ENCODE data around the gene NTS.

The NTS gene, protein sequence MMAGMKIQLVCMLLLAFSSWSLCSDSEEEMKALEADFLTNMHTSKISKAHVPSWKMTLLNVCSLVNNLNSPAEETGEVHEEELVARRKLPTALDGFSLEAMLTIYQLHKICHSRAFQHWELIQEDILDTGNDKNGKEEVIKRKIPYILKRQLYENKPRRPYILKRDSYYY

DNA sequence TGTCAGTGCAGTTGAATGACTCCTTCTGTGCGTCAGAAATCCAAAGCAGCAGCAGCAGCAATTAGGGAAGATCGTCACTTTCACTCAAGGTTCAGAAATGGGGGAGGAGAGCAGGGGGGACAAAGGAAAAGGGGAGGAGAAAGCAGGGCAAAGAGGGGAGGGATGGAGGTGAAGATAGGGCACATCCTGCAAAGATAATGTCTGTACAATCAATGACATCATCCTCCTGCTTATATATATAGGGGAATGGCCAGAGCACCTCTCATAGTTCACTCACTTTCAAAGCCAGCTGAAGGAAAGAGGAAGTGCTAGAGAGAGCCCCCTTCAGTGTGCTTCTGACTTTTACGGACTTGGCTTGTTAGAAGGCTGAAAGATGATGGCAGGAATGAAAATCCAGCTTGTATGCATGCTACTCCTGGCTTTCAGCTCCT is at the start of gene NTS:
NTS (plus strand) TSS at position 265 of the 431 bp plus-strand sequence; CDS start at position 374, 109 bp downstream.
- TF ChIP-seq GATA2 (IDR thresholded peaks at IDR 0.05; ENCODE audit: low read depth, low read length) (no peak), GATA3 (IDR thresholded peaks at IDR 0.05; ENCODE audit: low read depth, low read length) (no peak)

DNA sequence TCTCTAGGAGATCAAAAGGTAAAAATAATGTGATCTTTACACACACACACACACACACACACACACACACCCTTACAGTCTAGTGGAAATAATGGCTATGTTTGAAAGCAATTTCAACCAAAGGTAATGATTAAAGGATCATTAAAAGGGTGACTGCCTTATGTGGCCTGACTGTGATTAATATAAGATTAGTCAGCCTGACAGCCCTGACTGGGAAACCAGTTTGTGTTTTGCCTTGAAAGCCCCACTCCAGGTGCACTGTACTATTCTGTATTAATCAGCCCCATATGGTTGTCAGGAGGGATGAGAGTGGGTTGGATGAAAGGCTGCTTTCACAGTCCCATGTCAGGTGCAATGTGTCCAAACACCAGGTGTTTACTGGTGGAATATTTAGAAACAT is 48.3 kb upstream of the NTS start:
- TF ChIP-seq GATA3 (IDR thresholded peaks at IDR 0.05; ENCODE audit: low read depth, low read length) (no peak), GATA2 (IDR thresholded peaks at IDR 0.05; ENCODE audit: low read depth, low read length) (no peak)

DNA sequence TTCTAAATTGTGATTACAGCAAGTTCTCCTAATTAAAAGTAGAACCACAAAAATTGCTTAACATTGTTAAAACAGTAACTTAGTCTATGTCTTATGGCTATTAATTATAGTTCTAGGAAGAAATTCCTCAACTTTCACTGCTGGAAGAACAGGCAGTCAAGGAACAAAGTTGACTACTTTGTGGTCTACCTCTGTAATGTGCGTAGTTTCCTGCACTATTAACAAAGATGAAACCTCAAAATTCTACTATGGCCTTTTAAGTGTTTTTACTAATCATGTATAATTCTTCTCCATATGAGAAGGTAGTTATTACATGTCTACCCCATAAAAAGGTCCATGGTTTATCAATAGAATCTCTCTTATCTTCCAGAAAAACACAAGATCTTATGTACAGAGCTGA is 45.5 kb upstream of the NTS start:
- TF ChIP-seq GATA2 (IDR thresholded peaks at IDR 0.05; ENCODE audit: low read depth, low read length) (no peak), GATA3 (IDR thresholded peaks at IDR 0.05; ENCODE audit: low read depth, low read length) (no peak)

DNA sequence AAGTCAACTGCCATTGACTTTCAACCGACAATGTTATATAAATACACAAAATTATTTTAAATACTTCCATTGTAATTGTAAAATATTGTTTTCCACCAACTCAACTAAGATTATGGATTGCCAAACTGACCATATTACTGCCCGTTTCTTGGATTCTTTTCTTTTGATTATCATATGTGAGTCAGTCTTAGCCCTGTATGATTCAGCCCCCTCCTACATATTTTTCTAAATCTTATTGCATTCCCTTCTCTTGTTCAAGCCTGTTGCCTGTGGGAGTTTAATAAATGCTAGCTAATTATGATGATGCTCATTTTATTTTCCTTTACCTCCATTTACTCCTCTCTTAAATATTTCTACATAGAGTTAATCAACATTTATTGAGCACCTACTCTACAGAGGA is 44.7 kb upstream of the NTS start:
- TF ChIP-seq GATA2 (IDR thresholded peaks at IDR 0.05; ENCODE audit: low read depth, low read length) (no peak), GATA3 (IDR thresholded peaks at IDR 0.05; ENCODE audit: low read depth, low read length) (no peak)

DNA sequence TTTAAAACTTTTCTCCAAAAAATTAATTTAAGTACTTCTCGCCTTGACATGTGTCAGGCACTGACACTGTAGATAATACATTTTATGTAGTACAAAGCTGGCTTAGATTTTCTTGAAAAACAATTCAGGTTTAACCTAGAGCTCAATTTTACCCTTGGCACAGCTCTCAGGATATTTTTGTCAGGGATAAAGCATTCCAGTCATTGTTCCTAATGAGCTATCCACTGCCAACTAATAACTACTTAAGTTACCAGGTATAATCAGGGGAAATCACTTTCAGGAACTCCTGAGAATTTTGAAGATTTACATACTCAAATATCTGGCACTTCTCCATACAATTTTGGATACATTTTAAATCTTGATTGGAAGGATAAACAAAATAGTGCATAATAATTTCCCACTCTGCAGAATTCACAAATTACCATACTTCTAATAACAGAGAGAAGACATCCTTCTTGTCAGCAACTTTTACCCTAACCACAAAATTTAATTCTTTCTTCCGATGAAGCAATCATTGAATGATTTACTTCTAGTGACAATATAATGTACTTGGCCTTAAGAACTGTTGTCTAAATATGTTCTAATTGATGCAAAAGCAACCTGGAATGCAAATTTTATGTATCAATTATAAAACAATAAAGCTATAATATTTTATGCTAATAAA is 42.6 kb upstream of the NTS start:
- no peak for TF ChIP-seq GATA3 (IDR thresholded peaks at IDR 0.05; ENCODE audit: low read depth, low read length)
- TF ChIP-seq GATA2 (IDR thresholded peaks at IDR 0.05; ENCODE audit: low read depth, low read length): no peak

DNA sequence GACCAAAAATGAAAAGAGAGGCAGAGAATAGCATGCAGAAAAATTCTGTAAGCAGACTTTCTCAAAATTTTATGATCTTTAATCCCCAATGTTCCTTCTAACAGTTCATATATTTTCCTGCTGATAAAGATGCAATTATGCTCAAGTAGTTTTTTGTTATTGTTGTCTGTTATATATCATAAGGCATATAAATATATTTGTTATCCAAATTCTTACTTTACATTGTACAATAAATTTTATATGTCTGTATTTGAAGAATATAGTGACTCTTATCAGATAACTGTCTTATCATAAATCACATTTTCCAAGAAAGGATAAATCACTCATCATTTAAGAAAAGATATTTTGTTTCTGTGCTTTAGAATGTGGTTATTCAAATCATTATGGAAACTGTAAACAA is 40.5 kb upstream of the NTS start:
- TF ChIP-seq GATA3 (IDR thresholded peaks at IDR 0.05; ENCODE audit: low read depth, low read length): no peak
- TF ChIP-seq GATA2 (IDR thresholded peaks at IDR 0.05; ENCODE audit: low read depth, low read length): no peak

DNA sequence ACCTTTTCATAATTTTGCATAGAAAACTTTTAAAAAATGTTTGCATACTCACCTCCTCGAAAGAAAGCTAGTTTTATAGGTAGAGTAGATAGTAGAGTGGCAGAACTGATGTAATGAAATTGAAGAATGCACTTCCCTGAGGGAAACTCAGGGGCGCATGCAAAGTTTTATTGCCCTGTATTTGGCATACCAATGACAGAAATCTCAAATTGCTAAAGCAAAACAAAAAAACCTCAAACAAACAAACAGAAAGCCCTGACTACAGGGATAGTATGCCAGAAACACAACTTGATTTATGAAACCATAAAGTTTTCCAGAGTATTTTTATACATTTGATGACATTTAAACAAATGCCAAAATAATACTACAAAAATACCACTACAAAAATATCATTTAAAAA is 39.7 kb upstream of the NTS start:
- no peak for TF ChIP-seq GATA3 (IDR thresholded peaks at IDR 0.05; ENCODE audit: low read depth, low read length)
- TF ChIP-seq GATA2 (IDR thresholded peaks at IDR 0.05; ENCODE audit: low read depth, low read length): no peak

DNA sequence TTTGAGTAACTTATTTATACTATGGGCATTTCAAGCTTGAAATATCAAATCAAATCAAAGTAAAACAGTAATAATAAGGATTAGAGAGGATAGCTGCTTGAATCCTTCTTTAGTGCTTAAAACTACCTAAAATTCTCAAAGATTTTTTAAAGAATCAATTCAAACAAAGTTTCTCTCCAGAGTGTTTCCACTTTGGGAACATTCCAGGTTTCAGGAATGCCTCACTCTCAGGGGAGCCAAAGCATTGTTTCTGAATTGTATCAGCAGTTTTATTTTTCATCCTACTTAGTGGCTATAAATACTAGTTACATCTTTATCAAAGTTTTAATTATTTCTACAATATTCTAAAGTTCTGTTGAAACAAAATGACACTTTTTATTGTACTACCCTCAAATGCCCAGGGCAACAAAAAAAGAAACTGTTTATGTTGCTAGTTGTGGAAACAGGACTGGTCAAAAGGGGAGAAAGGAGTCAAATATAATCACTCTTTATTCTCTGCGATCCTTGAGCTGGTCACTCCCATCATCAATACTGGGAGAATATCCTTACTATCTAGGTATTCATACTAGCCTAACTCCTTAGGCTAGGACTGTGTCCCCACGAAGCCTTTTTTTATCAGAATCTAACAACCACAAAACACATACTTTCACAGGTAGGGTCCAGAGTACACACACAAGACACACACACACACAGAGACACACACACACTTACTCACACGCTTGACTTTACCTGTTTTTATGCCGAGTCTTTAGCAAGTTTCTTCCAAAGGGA is 38.5 kb upstream of the NTS start:
- no peak for TF ChIP-seq GATA3 (IDR thresholded peaks at IDR 0.05; ENCODE audit: low read depth, low read length)
- TF ChIP-seq GATA2 (IDR thresholded peaks at IDR 0.05; ENCODE audit: low read depth, low read length): no peak

DNA sequence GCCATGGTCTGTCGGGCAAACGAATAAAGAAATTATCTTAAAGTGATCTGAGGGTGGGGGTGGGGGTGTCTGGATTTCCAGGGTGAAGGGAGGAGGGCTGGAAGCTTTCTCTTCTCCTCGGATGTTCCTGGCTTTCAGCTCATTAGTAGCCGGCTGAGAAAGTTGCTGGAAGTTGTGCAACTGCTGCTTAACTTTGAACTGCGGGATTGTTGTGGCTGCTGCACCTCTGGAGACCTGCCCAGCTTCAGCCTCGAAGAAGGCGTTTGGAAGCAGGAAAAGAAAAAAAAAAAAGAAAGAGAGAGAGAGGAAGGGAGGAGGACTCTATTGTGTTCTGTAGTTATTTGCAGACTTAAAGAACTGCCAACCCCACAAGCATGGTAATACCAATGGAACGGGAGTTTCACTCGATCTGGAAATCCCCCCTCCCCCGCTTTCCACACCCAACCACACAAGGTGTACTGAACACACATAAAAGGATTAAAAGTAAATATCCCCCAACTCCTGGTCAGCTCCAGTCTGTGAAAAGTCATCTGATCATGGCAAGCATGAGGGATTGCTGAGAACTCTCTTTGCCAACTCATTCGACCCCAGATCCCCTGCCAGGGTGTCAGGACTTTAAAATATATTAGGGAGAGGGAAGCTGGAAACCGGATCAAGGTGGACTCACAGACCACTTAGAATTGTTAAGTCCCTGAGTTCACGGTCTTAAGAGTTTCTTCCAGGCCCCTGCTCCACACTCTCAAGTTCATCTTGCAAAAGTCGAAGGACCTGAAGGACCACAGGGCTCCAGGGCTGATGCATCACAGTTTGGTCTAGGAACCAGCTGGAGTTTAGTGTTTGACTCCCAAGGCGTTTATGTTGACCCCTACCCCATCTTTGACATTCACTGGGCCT is 37.7 kb upstream of the NTS start, which contains the start of gene RASSF9:
RASSF9 (minus strand) TSS at position 213 of the 894 bp plus-strand sequence; CDS start at position 5, 208 bp downstream.
- TF ChIP-seq GATA2 (IDR thresholded peaks at IDR 0.05; ENCODE audit: low read depth, low read length) (no peak), GATA3 (IDR thresholded peaks at IDR 0.05; ENCODE audit: low read depth, low read length) (no peak)

DNA sequence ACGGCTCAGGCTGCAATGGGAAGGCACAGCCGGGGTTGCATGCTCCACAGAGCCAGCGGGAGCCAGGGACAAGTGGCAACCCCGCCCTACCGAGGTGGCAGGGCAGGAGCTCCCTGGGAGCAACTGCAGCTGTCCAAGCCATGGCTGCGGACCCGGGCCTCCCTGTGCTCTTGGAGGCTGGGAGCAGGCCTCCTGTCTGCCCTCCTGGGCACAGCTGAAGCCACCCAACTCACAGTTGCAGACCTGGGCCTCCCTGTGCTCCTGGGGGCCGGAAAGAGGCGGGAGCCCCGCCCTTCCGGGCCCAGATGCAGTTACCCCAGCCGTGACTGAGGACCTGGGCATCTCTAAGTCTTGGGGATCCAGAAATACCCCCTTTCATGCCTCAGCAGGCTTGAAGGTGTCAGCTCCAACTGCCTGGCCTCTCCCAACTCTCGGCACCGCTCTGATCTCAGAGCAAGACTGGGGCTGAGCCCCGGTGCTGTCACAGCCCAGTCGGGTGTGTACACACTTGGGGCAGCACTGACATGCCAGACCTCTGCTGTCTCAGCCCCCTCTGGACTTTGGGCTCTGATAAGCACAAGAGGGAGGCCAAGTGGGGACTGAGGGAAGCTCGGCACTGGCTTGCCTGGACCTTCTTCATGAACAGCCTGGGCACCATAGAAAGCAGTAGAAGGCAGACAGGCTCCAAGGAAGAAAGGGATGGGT is 30.3 kb upstream of the NTS start:
- TF ChIP-seq GATA2 (IDR thresholded peaks at IDR 0.05; ENCODE audit: low read depth, low read length) (no peak), GATA3 (IDR thresholded peaks at IDR 0.05; ENCODE audit: low read depth, low read length) (no peak)

DNA sequence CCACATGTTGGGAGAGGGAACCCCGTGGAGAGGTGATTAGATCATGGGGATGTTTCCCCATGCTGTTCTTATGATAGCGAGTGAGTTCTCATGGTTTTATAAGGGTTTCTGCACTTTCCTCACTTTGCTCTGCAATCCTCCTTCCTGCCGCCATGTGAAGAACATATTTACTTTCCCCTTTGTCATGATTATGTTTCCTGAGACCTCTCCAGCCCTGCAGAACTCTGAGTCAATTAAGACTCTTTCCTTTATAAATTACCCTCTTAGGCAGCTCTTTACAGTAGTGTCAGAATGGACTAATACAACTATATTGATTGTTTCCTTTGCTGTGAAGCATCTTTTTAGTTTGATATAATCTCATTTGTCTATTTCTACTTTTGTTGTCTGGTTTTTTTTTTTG is 24.8 kb upstream of the NTS start:
- TF ChIP-seq GATA3 (IDR thresholded peaks at IDR 0.05; ENCODE audit: low read depth, low read length) (no peak), GATA2 (IDR thresholded peaks at IDR 0.05; ENCODE audit: low read depth, low read length) (no peak)

DNA sequence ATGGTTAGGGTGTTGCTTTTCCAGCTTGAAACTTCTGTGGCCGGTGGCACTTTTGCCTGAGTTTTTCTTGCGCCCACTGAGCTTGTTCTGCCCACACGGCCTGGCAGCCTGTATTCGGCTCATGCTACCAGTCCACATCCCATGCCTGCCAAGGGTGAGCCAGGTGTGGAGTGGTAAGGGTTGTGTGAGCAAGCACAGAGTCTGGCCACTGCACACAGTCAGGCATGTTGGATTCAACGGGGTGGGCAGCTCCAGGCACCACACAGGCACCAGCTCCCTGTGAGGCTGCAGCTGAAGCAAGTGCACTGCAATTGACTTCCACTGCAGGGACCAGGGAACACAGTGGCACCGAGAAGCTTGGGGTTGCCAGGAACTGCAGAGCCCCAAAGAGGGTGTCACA is 18.8 kb upstream of the NTS start:
- no peak for TF ChIP-seq GATA3 (IDR thresholded peaks at IDR 0.05; ENCODE audit: low read depth, low read length)

DNA sequence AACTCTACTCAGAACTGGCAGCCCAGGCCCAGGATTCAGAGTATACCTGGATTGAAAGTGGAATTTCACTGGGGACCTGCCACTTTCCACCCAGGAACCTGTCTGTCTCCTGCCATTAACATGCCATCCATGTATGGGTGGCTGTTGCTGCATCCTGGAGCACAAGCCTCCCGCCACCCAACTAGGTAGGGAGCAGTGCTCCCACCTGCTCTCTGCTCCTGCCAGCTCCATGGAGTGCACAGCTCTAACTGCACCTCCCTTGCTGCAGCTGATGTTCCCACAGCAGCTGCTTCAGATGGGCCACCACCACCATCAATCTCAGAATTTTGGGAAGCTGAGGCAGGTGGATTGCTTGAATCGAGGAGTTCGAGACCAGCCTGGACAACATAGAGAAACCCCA is 17.1 kb upstream of the NTS start:
- TF ChIP-seq GATA3 (IDR thresholded peaks at IDR 0.05; ENCODE audit: low read depth, low read length) (no peak), GATA2 (IDR thresholded peaks at IDR 0.05; ENCODE audit: low read depth, low read length) (no peak)

All from SH-SY5Y (cell line).